ENCODE results near the gene FRRS1L.

Gene FRRS1L

GRCh38 chr9:109166771-109167601 lies at the start of gene FRRS1L:
Gene FRRS1L (minus strand): TSS chr9:109167249. CDS start chr9:109167138, 111 bp downstream.
- DNase-seq (ENCODE audit: low read depth in 2 of 2), result no peak

- no peak for DNase-seq (ENCODE audit: low read depth in 2 of 2)
Observed at GRCh38 chr9:109214414-109214813, 47.4 kb upstream of the FRRS1L start.

- DNase-seq (ENCODE audit: low read depth in 2 of 2), result no peak
Observed at GRCh38 chr9:109213285-109214121, 46.5 kb upstream of the FRRS1L start.

- no peak for DNase-seq (ENCODE audit: low read depth in 2 of 2)
Observed at GRCh38 chr9:109212768-109213167, 45.7 kb upstream of the FRRS1L start.

GRCh38 chr9:109206670-109207069 lies 39.6 kb upstream of the FRRS1L start:
- no peak for DNase-seq (ENCODE audit: low read depth in 2 of 2)

GRCh38 chr9:109205526-109205925 lies 38.5 kb upstream of the FRRS1L start:
- no peak for DNase-seq (ENCODE audit: low read depth in 2 of 2)

- no peak for DNase-seq (ENCODE audit: low read depth in 2 of 2)
Observed at GRCh38 chr9:109203761-109204360, 36.8 kb upstream of the FRRS1L start.

GRCh38 chr9:109199676-109200075 lies 32.6 kb upstream of the FRRS1L start:
- DNase-seq (ENCODE audit: low read depth in 2 of 2), result no peak

GRCh38 chr9:109198736-109199382 lies 31.8 kb upstream of the FRRS1L start:
- DNase-seq (ENCODE audit: low read depth in 2 of 2), result no peak

GRCh38 chr9:109193974-109194556 lies 27.0 kb upstream of the FRRS1L start:
- no peak for DNase-seq (ENCODE audit: low read depth in 2 of 2)

- no peak for DNase-seq (ENCODE audit: low read depth in 2 of 2)
Observed at GRCh38 chr9:109192732-109193361, 25.8 kb upstream of the FRRS1L start.

GRCh38 chr9:109191746-109192145 lies 24.7 kb upstream of the FRRS1L start:
- no peak for DNase-seq (ENCODE audit: low read depth in 2 of 2)

- no peak for DNase-seq (ENCODE audit: low read depth in 2 of 2)
Observed at GRCh38 chr9:109190151-109190550, 23.1 kb upstream of the FRRS1L start.

- no peak for DNase-seq (ENCODE audit: low read depth in 2 of 2)
Observed at GRCh38 chr9:109186857-109187520, 19.9 kb upstream of the FRRS1L start.

GRCh38 chr9:109182940-109183798 lies 16.1 kb upstream of the FRRS1L start:
- DNase-seq (ENCODE audit: low read depth in 2 of 2), result no peak

- no peak for DNase-seq (ENCODE audit: low read depth in 2 of 2)
Observed at GRCh38 chr9:109182550-109182939, 15.5 kb upstream of the FRRS1L start.

- no peak for DNase-seq (ENCODE audit: low read depth in 2 of 2)
Observed at GRCh38 chr9:109181284-109181683, 14.2 kb upstream of the FRRS1L start.

GRCh38 chr9:109179801-109180523 lies 12.9 kb upstream of the FRRS1L start:
- no peak for DNase-seq (ENCODE audit: low read depth in 2 of 2)

- no peak for DNase-seq (ENCODE audit: low read depth in 2 of 2)
Observed at GRCh38 chr9:109176963-109177362, 9.9 kb upstream of the FRRS1L start.
